K562 (cell line): ENCODE measurements around the gene SIRT5. TPM values are rescaled to one million over a fixed set of nuclear protein-coding genes. Genes with fewer than 3 reads are reported as not detected.

ENCODE experiments used
- ASH1L ChIP-seq: fragments of 450-650 bp; IDR thresholded peaks from 2 replicates; pipeline ENCODE4 v1.6.1; 2018; ENCODE audit warnings: borderline replicate concordance, mild to moderate bottlenecking, low read depth; ENCODE audit not compliant: partially characterized antibody
- BRD4 ChIP-seq: fragments of 200-600 bp; sonication (generic); IDR thresholded peaks from 2 replicates; pipeline ENCODE4 v1.6.1; 2017; ENCODE audit warnings: inconsistent platforms
- DPF2 ChIP-seq: fragments of 450-650 bp; IDR thresholded peaks from 2 replicates; pipeline ENCODE4 v1.6.1; 2016
- ETS2 ChIP-seq: IDR thresholded peaks from 2 replicates; pipeline ENCODE4 v1.6.1; 2016; ENCODE audit warnings: borderline replicate concordance, missing genetic modification characterization, mild to moderate bottlenecking, moderate library complexity, missing compliant biosample characterization; ENCODE audit not compliant: poor library complexity, severe bottlenecking
- GTF2A2 ChIP-seq: IDR thresholded peaks from 2 replicates; pipeline ENCODE4 v1.6.1; 2016; ENCODE audit warnings: mild to moderate bottlenecking, missing genetic modification characterization, missing compliant biosample characterization
- HCFC1 ChIP-seq: IDR thresholded peaks from 2 replicates; pipeline ENCODE4 v1.6.1; 2012; ENCODE audit warnings: low read depth, low read length, improper control_type of control experiment
- HNRNPUL1 ChIP-seq: fragments of 200-400 bp; formaldehyde crosslinking; IDR thresholded peaks from 2 replicates; pipeline ENCODE4 v1.6.1; 2017; ENCODE audit warnings: low read length
- MCM7 ChIP-seq, 2 experiments: fragments of 450-650 bp; IDR thresholded peaks; 2 replicates each; pipeline ENCODE4 v1.6.1; 2016 to 2018
- TAF15 ChIP-seq: fragments of 200-400 bp; formaldehyde crosslinking; IDR thresholded peaks from 2 replicates; pipeline ENCODE4 v1.6.1; 2017; ENCODE audit warnings: mild to moderate bottlenecking, low read depth, low read length, moderate library complexity
- TCF7 ChIP-seq: sonication (generic); IDR thresholded peaks from 2 replicates; pipeline ENCODE4 v1.6.1; 2016; ENCODE audit warnings: antibody characterized with exemption, borderline replicate concordance
- TOE1 ChIP-seq, 2 experiments: fragments of 450-650 bp in 1 of 2; sonication (generic) in 1 of 2; formaldehyde crosslinking in 1 of 2; IDR thresholded peaks; 2 replicates each; pipeline versions ENCODE4 v1.7.1 to v1.8.0; 2016 to 2022; ENCODE audit warnings: borderline replicate concordance in 2 of 2, mild to moderate bottlenecking in 2 of 2, antibody characterized with exemption in 1 of 2, inconsistent platforms in 1 of 2, low read depth in 1 of 2, missing genetic modification reagents in 1 of 2, moderate library complexity in 1 of 2
- polyA plus RNA-seq, 8 experiments: library from polyadenylated mRNA; depleted of rRNA in 4 of 8; stranded (reverse) in 5 of 8; unstranded in 3 of 8; fragments of >200 nt; fragmentation: Nextera tagmentation in 2 of 8; fragmentation: Illumina TruSeq in 1 of 8; extraction: Ambion mirVana in 2 of 8; extraction: Trizol in 1 of 8; gene quantifications; 2 replicates each; pipeline versions ENCODE4 v1.2.1 to v1.2.3, GENCODE V29; 2011 to 2014; ENCODE audit warnings: inconsistent platforms in 1 of 8, missing spikeins in 1 of 8
- total RNA-seq, 7 experiments: library from RNA; depleted of rRNA in 6 of 7; stranded (reverse); fragments of >200 nt in 6 of 7; fragmentation: Illumina TruSeq in 2 of 7; extraction: Trizol in 2 of 7; gene quantifications; 2 replicates each; pipeline versions ENCODE4 v1.2.1 to v1.2.3, GENCODE V29; 2011 to 2021; ENCODE audit warnings: low replicate concordance in 1 of 7
- TF ChIP-seq, protein P1 (sequence below): fragments of 250-450 bp; sonication (Bioruptor Pico); IDR thresholded peaks from 2 replicates; pipeline ENCODE4 v1.4.0; 2020
- TF ChIP-seq, protein P2 (sequence below): fragments of 200-400 bp; formaldehyde crosslinking; IDR thresholded peaks from 2 replicates; pipeline ENCODE4 v1.6.1; 2017; ENCODE audit warnings: mild to moderate bottlenecking, low read depth, low read length, moderate library complexity
- TF ChIP-seq, protein P3 (sequence below): fragments of 250-450 bp; sonication (Bioruptor Pico); IDR thresholded peaks from 2 replicates; pipeline ENCODE4 v1.4.0; 2020; ENCODE audit warnings: borderline replicate concordance
- TF ChIP-seq, protein P4 (sequence below): fragments of 450-650 bp; formaldehyde crosslinking; IDR thresholded peaks from 2 replicates; pipeline ENCODE4 v1.4.0; 2020; ENCODE audit warnings: mild to moderate bottlenecking, moderate library complexity

SIRT5 gene
- total and polyA plus RNA-seq, 9 of the 15 experiments (the other 6 are each of a cell fraction or from before 2014, with no cell fraction given): 2.1 to 15.7 (median 11.4) TPM

DNA sequence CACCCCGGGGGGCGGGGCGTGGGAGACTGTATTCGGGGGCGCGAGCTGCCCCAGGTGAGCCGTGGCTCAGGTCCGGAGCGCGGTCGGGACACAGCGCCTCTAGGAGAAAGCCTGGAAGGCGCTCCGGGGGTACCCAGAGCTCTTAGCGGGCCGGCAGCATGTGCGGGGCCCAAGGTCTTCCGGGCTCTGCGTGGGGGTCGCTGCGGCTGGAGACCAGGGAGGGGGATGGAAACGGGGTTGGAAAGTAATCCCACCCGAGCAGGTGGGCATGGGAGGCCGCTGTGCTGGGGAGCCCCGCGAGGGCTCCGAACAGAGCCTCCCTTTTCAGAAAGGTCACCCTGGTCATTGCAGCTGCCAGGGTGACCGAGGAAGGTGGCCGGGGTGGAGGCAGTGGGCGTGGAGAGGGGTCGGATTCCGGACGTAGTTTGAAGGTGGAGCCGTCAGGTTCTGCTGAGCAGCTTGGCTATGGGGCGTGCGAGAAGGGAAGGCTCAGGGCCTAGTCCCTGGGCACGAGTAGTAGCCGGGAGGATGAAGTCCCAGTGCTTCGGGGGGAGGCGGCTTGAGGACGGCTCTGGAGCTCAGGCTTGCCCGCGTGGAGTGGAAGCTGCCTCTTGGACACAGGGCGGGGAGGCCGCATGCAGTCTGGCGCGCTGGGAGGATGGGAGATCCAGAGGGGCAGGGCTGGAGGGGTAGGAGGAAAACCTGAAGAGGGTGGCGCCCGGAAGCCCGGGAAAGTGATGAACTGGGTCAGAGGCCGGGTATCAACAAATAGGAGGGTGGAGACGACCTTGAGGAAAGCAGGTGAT, at the start of gene SIRT5 (continued):
- TF ChIP-seq, protein P1, sequence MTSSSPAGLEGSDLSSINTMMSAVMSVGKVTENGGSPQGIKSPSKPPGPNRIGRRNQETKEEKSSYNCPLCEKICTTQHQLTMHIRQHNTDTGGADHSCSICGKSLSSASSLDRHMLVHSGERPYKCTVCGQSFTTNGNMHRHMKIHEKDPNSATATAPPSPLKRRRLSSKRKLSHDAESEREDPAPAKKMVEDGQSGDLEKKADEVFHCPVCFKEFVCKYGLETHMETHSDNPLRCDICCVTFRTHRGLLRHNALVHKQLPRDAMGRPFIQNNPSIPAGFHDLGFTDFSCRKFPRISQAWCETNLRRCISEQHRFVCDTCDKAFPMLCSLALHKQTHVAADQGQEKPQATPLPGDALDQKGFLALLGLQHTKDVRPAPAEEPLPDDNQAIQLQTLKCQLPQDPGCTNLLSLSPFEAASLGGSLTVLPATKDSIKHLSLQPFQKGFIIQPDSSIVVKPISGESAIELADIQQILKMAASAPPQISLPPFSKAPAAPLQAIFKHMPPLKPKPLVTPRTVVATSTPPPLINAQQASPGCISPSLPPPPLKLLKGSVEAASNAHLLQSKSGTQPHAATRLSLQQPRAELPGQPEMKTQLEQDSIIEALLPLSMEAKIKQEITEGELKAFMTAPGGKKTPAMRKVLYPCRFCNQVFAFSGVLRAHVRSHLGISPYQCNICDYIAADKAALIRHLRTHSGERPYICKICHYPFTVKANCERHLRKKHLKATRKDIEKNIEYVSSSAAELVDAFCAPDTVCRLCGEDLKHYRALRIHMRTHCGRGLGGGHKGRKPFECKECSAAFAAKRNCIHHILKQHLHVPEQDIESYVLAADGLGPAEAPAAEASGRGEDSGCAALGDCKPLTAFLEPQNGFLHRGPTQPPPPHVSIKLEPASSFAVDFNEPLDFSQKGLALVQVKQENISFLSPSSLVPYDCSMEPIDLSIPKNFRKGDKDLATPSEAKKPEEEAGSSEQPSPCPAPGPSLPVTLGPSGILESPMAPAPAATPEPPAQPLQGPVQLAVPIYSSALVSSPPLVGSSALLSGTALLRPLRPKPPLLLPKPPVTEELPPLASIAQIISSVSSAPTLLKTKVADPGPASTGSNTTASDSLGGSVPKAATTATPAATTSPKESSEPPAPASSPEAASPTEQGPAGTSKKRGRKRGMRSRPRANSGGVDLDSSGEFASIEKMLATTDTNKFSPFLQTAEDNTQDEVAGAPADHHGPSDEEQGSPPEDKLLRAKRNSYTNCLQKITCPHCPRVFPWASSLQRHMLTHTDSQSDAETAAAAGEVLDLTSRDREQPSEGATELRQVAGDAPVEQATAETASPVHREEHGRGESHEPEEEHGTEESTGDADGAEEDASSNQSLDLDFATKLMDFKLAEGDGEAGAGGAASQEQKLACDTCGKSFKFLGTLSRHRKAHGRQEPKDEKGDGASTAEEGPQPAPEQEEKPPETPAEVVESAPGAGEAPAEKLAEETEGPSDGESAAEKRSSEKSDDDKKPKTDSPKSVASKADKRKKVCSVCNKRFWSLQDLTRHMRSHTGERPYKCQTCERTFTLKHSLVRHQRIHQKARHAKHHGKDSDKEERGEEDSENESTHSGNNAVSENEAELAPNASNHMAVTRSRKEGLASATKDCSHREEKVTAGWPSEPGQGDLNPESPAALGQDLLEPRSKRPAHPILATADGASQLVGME (CRISPR knock-in tag): no peak
- no peak for TF ChIP-seq ETS2 (tag)
- TF ChIP-seq HNRNPUL1: no peak
- peak; percentile 47 for TF ChIP-seq TOE1 (IDR thresholded peaks at IDR 0.05; ENCODE audit: borderline replicate concordance)
- 0 out of 2 replicates have a peak, but pooled peaks have one; percentile 15 for TF ChIP-seq TOE1 (CRISPR knock-in tag; IDR thresholded peaks at IDR 0.05; ENCODE audit: borderline replicate concordance, low read depth)
- TF ChIP-seq HCFC1: no peak; the same call in 1 of the 2 replicates
- TF ChIP-seq BRD4: peak; percentile 90; the same call in 1 of the 2 replicates
- no peak for TF ChIP-seq GTF2A2 (tag)
- TF ChIP-seq TAF15: 0 out of 2 replicates have a peak, but pooled peaks have one; percentile 31
- TF ChIP-seq TCF7: 0 out of 2 replicates have a peak, but pooled peaks have one; percentile 10
- TF ChIP-seq, protein P2, sequence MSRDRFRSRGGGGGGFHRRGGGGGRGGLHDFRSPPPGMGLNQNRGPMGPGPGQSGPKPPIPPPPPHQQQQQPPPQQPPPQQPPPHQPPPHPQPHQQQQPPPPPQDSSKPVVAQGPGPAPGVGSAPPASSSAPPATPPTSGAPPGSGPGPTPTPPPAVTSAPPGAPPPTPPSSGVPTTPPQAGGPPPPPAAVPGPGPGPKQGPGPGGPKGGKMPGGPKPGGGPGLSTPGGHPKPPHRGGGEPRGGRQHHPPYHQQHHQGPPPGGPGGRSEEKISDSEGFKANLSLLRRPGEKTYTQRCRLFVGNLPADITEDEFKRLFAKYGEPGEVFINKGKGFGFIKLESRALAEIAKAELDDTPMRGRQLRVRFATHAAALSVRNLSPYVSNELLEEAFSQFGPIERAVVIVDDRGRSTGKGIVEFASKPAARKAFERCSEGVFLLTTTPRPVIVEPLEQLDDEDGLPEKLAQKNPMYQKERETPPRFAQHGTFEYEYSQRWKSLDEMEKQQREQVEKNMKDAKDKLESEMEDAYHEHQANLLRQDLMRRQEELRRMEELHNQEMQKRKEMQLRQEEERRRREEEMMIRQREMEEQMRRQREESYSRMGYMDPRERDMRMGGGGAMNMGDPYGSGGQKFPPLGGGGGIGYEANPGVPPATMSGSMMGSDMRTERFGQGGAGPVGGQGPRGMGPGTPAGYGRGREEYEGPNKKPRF: no peak
- no peak for TF ChIP-seq MCM7 (IDR thresholded peaks at IDR 0.05)
- peak; percentile 37 for TF ChIP-seq ASH1L
- peak; percentile 69; the same call in 1 of the 2 replicates for TF ChIP-seq DPF2
- TF ChIP-seq, protein P3, sequence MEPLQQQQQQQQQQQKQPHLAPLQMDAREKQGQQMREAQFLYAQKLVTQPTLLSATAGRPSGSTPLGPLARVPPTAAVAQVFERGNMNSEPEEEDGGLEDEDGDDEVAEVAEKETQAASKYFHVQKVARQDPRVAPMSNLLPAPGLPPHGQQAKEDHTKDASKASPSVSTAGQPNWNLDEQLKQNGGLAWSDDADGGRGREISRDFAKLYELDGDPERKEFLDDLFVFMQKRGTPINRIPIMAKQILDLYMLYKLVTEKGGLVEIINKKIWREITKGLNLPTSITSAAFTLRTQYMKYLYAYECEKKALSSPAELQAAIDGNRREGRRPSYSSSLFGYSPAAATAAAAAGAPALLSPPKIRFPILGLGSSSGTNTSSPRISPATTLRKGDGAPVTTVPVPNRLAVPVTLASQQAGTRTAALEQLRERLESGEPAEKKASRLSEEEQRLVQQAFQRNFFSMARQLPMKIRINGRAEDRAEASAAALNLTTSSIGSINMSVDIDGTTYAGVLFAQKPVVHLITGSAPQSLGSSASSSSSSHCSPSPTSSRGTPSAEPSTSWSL (CRISPR knock-in tag): no peak
- TF ChIP-seq, protein P4, sequence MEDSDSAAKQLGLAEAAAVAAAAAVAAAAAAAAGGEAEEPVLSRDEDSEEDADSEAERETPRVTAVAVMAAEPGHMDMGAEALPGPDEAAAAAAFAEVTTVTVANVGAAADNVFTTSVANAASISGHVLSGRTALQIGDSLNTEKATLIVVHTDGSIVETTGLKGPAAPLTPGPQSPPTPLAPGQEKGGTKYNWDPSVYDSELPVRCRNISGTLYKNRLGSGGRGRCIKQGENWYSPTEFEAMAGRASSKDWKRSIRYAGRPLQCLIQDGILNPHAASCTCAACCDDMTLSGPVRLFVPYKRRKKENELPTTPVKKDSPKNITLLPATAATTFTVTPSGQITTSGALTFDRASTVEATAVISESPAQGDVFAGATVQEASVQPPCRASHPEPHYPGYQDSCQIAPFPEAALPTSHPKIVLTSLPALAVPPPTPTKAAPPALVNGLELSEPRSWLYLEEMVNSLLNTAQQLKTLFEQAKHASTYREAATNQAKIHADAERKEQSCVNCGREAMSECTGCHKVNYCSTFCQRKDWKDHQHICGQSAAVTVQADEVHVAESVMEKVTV (CRISPR knock-in tag): no peak
